ENCODE results near the gene EMX1. TPM values are rescaled to one million over a fixed set of nuclear protein-coding genes. Genes with fewer than 3 reads are reported as not detected.
A peak's percentile ranks its signal among the peaks of the same experiment; 100 is the strongest.

The EMX1 gene
- total and polyA plus RNA-seq, 5 experiments from 2014 or later = not detected

- Mint-ChIP-seq H3K36me3 (peaks cover 0 to 3% (median 0%) of the 10 kb centered on the region in 3 donors), H3K4me3 (peak overlapping the region in 4 of 10 donors; percentile 6 to 29 (median 20)), H3K9me3 (no peaks in the 10 kb centered on the region), H3K27me3 (peaks cover 34 to 80% (median 52%) of the 10 kb centered on the region in 5 donors), H3K27ac (no peak overlapping the region), H3K4me1 (peaks cover 7 to 40% (median 29%) of the 10 kb centered on the region in 4 donors)
- ATAC-seq = no peak
- no peak for DNase-seq
- POLR2A ChIA-PET = no interaction called here
Observed at GRCh38 chr2:72921088-72921851, 4.0 kb downstream of the EMX1 start.

- Mint-ChIP-seq H3K4me1 (peaks cover 6 to 36% (median 27%) of the 10 kb centered on the region in 4 donors), H3K36me3 (peaks cover 0 to 2% (median 0%) of the 10 kb centered on the region in 3 donors), H3K9me3 (no peaks in the 10 kb centered on the region), H3K27me3 (peaks cover 34 to 74% (median 51%) of the 10 kb centered on the region in 5 donors), H3K27ac (no peak overlapping the region), H3K4me3 (peak overlapping the region in 1 of 10 donors; percentile 12)
- POLR2A ChIA-PET = no interaction called here
- ATAC-seq (no peak), DNase-seq (no peak)
Observed at GRCh38 chr2:72921853-72922252, 4.5 kb downstream of the EMX1 start.

- Mint-ChIP-seq H3K27ac (no peak overlapping the region), H3K4me1 (peaks cover 0 to 26% (median 20%) of the 10 kb centered on the region in 4 donors), H3K9me3 (no peaks in the 10 kb centered on the region), H3K27me3 (peaks cover 32 to 63% (median 44%) of the 10 kb centered on the region in 5 donors), H3K4me3 (peak overlapping the region in 5 of 10 donors; percentile 19 to 57 (median 35)), H3K36me3 (no peaks in the 10 kb centered on the region)
- peak in 1 of 2 donors; percentile 37 for ATAC-seq
- POLR2A ChIA-PET = no interaction called here
- DNase-seq = peak in 1 of 10 donors; percentile 16
Observed at GRCh38 chr2:72923833-72924352, 6.6 kb downstream of the EMX1 start.

- H3K27ac Mint-ChIP-seq = peak overlapping the region in 1 of 10 donors; percentile 26
- H3K27me3 Mint-ChIP-seq = peaks cover 26 to 56% (median 39%) of the 10 kb centered on the region in 5 donors
- no peaks in the 10 kb centered on the region for H3K36me3 Mint-ChIP-seq
- peak overlapping the region in 1 of 10 donors; percentile 29 for H3K4me3 Mint-ChIP-seq
- POLR2A ChIA-PET = no interaction called here
- H3K9me3 Mint-ChIP-seq = no peaks in the 10 kb centered on the region
- DNase-seq (peak in 1 of 10 donors; percentile 15), ATAC-seq (peak; percentile 29 to 34)
- H3K4me1 Mint-ChIP-seq = peaks cover 0 to 19% (median 17%) of the 10 kb centered on the region in 4 donors
Observed at GRCh38 chr2:72924353-72925240, 7.3 kb downstream of the EMX1 start.

GRCh38 chr2:72925328-72925943, 8.1 kb downstream of the EMX1 start:
- H3K4me1 Mint-ChIP-seq = peaks cover 0 to 16% (median 12%) of the 10 kb centered on the region in 4 donors
- no peak overlapping the region for H3K4me3 Mint-ChIP-seq
- H3K36me3 Mint-ChIP-seq = no peaks in the 10 kb centered on the region
- peak overlapping the region in 1 of 10 donors; percentile 26 for H3K27ac Mint-ChIP-seq
- POLR2A ChIA-PET = no interaction called here
- H3K27me3 Mint-ChIP-seq = peaks cover 25 to 48% (median 37%) of the 10 kb centered on the region in 5 donors
- DNase-seq (peak in 1 of 10 donors; percentile 7), ATAC-seq (no peak)
- no peaks in the 10 kb centered on the region for H3K9me3 Mint-ChIP-seq

- DNase-seq (no peak), ATAC-seq (no peak)
- H3K27ac Mint-ChIP-seq = peak overlapping the region in 1 of 10 donors; percentile 51
- H3K9me3 Mint-ChIP-seq = no peaks in the 10 kb centered on the region
- H3K36me3 Mint-ChIP-seq = no peaks in the 10 kb centered on the region
- H3K27me3 Mint-ChIP-seq = peaks cover 24 to 43% (median 35%) of the 10 kb centered on the region in 5 donors
- H3K4me3 Mint-ChIP-seq = no peak overlapping the region
- peaks cover 0 to 16% (median 11%) of the 10 kb centered on the region in 4 donors for H3K4me1 Mint-ChIP-seq
- POLR2A ChIA-PET = no interaction called here
Observed at GRCh38 chr2:72926368-72926767, 9.0 kb downstream of the EMX1 start.

GRCh38 chr2:72926811-72927465, 9.6 kb downstream of the EMX1 start:
- peaks cover 22 to 37% (median 29%) of the 10 kb centered on the region in 5 donors for H3K27me3 Mint-ChIP-seq
- H3K9me3 Mint-ChIP-seq = no peaks in the 10 kb centered on the region
- no peak overlapping the region for H3K4me3 Mint-ChIP-seq
- POLR2A ChIA-PET = no interaction called here
- no peaks in the 10 kb centered on the region for H3K36me3 Mint-ChIP-seq
- no peak overlapping the region for H3K27ac Mint-ChIP-seq
- H3K4me1 Mint-ChIP-seq = peaks cover 0 to 16% (median 11%) of the 10 kb centered on the region in 4 donors
- DNase-seq = no peak
- no peak for ATAC-seq

GRCh38 chr2:72927619-72928550, 10.6 kb downstream of the EMX1 start:
- Mint-ChIP-seq H3K36me3 (no peaks in the 10 kb centered on the region), H3K9me3 (no peaks in the 10 kb centered on the region), H3K4me3 (no peak overlapping the region), H3K4me1 (peaks cover 0 to 16% (median 11%) of the 10 kb centered on the region in 4 donors), H3K27ac (no peak overlapping the region), H3K27me3 (peaks cover 12 to 27% (median 20%) of the 10 kb centered on the region in 5 donors)
- DNase-seq (no peak), ATAC-seq (no peak)
- POLR2A ChIA-PET = no interaction called here

GRCh38 chr2:72929010-72929409, 11.7 kb downstream of the EMX1 start:
- POLR2A ChIA-PET = no interaction called here
- no peaks in the 10 kb centered on the region for H3K9me3 Mint-ChIP-seq
- H3K4me3 Mint-ChIP-seq = no peak overlapping the region
- DNase-seq (no peak), ATAC-seq (no peak)
- no peak overlapping the region for H3K27ac Mint-ChIP-seq
- peaks cover 1 to 18% (median 10%) of the 10 kb centered on the region in 5 donors for H3K27me3 Mint-ChIP-seq
- no peaks in the 10 kb centered on the region for H3K36me3 Mint-ChIP-seq
- peaks cover 0 to 6% (median 3%) of the 10 kb centered on the region in 4 donors for H3K4me1 Mint-ChIP-seq

GRCh38 chr2:72931280-72931910, 14.1 kb downstream of the EMX1 start:
- Mint-ChIP-seq H3K27ac (no peak overlapping the region), H3K4me3 (no peak overlapping the region), H3K9me3 (no peaks in the 10 kb centered on the region), H3K36me3 (peaks cover 0 to 3% (median 0%) of the 10 kb centered on the region in 3 donors), H3K4me1 (no peaks in the 10 kb centered on the region), H3K27me3 (peaks cover 2 to 26% (median 9%) of the 10 kb centered on the region in 5 donors)
- no peak for ATAC-seq
- no peak for DNase-seq
- POLR2A ChIA-PET = no interaction called here
